Urinary bladder (tissue), 4 donors: ENCODE measurements around the gene WNT3A. TPM values are rescaled to one million over a fixed set of nuclear protein-coding genes. Genes with fewer than 3 reads are reported as not detected.

Experiments used
- DNase-seq: peaks from one replicate; pipeline ENCODE4 v3.0.0-alpha.2; 2015; ENCODE audit errors: extremely low spot score
- H3K27ac ChIP-seq: one replicate; pipeline ENCODE4 v1.5.1; 2013; ENCODE audit warnings: low read depth, mild to moderate bottlenecking, moderate library complexity
- H3K36me3 ChIP-seq: one replicate; pipeline ENCODE4 v1.6.1; 2013; ENCODE audit warnings: mild to moderate bottlenecking, moderate library complexity; ENCODE audit not compliant: insufficient read depth
- H3K4me1 ChIP-seq: one replicate; pipeline ENCODE4 v1.6.1; 2013; ENCODE audit warnings: mild to moderate bottlenecking, moderate library complexity; ENCODE audit not compliant: insufficient read depth
- H3K4me3 ChIP-seq: one replicate; pipeline ENCODE4 v1.5.1; 2013; ENCODE audit warnings: low read depth, low read length
- WGBS: extraction: QIAGEN DNeasy Blood & Tissue Kit; methylation state at CpG from one replicate; pipeline ENCODE4 v1.1.7; 2013; 5-methylcytosine and 5-hydroxymethylcytosine counted together
- polyA plus RNA-seq: library from polyadenylated mRNA; stranded (reverse); fragments of 200-250 nt; gene quantifications from one replicate; pipeline ENCODE4 v1.2.3, GENCODE V29; 2013
- total RNA-seq: library from RNA; depleted of rRNA; stranded (reverse); fragments of >200 nt; gene quantifications from one replicate; pipeline ENCODE4 v1.2.3, GENCODE V29; 2014
- donor health status: healthy with polysubstance abuse.
- donor health status: healthy.

WNT3A gene
- total and polyA plus RNA-seq, 2 donors = not detected

- Histone ChIP-seq H3K36me3 (no peaks in the 10 kb centered on the region), H3K4me3 (no peak overlapping the region), H3K27ac (no peak overlapping the region), H3K4me1 (no peaks in the 10 kb centered on the region)
- DNase-seq = no peak
- WGBS = 72% methylated on average over 15 of the region's 15 CpGs
Observed at GRCh38 chr1:228064741-228065542, 58.1 kb downstream of the WNT3A start.

DNA sequence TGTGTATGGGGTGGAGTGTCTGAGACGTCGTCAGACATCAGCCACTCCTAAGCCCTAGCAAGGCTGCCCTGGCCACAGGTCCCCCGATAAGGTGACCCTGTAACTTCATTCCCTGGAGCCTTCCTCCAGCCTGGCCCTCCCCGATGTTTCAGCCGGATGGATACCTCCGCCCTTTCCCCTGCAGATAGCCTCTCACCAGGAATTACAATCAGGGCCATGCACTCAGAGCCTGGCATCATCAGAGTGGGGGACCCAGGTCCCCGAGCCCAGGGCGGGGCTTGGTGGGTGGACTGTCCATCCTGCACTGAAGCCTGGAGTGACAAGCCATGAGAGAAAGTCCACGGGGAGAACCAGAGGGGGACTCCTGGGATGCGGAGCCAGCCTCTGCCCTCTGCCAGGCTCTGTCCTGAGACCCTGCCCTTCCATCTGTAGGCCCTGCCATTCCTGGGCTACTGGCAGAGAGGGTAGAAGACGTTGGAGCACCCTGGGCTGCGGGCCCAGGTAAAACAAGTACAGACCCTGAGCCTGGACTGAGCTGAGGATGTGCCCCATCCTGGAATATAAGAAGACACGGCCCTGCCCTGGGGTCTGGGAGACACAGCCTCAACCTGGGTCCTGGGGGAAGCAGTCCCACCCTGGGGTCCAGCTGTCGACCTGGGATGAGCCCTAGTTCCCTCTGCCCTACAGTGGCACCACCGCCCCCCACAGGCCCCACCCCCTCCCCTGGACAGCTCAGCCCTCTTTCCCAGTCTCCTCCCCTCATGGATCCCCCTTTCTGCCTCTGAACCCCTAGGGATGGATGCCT is 58.9 kb downstream of the WNT3A start:
- no peak overlapping the region for H3K27ac ChIP-seq
- H3K36me3 ChIP-seq = no peaks in the 10 kb centered on the region
- no peaks in the 10 kb centered on the region for H3K4me1 ChIP-seq
- DNase-seq = no peak
- WGBS = 71% methylated on average over 15 of the region's 15 CpGs
- H3K4me3 ChIP-seq = no peak overlapping the region

- no peak for DNase-seq
- H3K4me1 ChIP-seq = no peaks in the 10 kb centered on the region
- H3K4me3 ChIP-seq = no peak overlapping the region
- H3K36me3 ChIP-seq = no peaks in the 10 kb centered on the region
- 26% methylated on average over 4 of the region's 4 CpGs for WGBS
- no peak overlapping the region for H3K27ac ChIP-seq
Observed at GRCh38 chr1:228066416-228066815, 59.6 kb downstream of the WNT3A start.

DNA sequence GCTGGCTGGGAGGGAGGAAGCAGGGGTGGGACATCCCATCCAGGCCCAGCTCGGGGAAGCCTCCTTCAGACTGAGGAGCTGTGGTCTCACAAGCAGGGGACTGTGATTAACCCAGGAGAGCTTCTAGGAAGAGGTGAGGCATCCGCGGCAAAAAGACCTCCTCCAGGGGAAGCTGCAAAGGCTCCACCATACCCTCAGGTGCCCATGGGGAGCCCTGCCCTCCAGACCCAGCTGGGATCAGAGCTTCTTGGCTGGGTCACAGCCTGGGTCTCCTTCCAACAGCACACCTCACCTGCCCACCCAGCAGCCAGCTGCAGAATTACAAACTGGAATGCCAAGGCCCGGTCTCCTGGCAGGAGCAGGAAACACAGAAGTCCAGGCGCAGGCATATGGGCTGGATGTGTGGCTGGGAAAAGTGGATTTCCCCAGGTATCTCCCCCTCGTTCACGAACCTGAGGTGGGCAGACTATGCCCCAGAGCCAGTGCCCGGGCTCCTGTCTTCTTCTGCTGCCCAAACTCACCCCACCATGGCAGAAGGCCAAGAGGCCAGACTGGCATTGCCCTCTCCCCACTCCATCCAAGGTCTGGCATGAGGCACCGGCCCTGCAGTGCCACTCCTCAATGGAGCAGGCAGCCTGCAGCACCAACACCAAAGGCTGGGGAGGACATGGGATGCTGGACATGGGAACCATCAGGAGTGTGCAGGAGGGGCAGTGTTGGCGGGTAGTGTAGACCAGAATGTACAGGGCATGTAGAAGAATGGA is 60.3 kb downstream of the WNT3A start:
- WGBS = 57% methylated on average over 10 of the region's 10 CpGs
- DNase-seq = no peak
- H3K4me1 ChIP-seq = no peaks in the 10 kb centered on the region

GRCh38 chr1:228068359-228068758 is 61.6 kb downstream of the WNT3A start:
- DNase-seq = no peak
- H3K4me3 ChIP-seq = no peak overlapping the region
- 78% methylated on average over 7 of the region's 7 CpGs for WGBS
- no peaks in the 10 kb centered on the region for H3K36me3 ChIP-seq
- no peaks in the 10 kb centered on the region for H3K4me1 ChIP-seq
- no peak overlapping the region for H3K27ac ChIP-seq

More for the DNA sequence above, 60.3 kb downstream of the WNT3A start:
- Histone ChIP-seq H3K27ac (no peak overlapping the region), H3K4me3 (no peak overlapping the region), H3K36me3 (no peaks in the 10 kb centered on the region)

DNA sequence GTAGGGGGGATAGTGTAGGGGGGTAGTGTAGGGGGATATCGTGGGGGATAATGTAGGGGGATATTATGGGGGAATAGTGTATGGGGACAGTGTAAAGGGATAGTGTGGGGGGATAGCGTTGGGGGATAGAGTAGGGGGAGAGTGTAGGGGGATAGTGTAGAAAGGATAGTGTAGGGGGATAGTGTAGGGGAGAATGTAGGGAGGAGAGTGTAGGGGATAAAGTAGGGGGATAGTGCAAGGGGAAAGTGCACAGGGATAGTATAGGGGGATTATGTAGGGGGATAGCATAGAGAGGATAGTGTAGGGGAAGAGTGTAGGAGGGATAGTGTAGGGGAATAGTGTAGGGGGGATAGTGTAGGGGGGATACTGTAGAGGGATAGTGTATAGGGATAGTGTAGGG is 63.4 kb downstream of the WNT3A start:
- 64% methylated on average over 2 of the region's 2 CpGs for WGBS
- no peak overlapping the region for H3K27ac ChIP-seq
- H3K4me3 ChIP-seq = no peak overlapping the region
- no peak for DNase-seq
- no peaks in the 10 kb centered on the region for H3K4me1 ChIP-seq
- no peaks in the 10 kb centered on the region for H3K36me3 ChIP-seq

DNA sequence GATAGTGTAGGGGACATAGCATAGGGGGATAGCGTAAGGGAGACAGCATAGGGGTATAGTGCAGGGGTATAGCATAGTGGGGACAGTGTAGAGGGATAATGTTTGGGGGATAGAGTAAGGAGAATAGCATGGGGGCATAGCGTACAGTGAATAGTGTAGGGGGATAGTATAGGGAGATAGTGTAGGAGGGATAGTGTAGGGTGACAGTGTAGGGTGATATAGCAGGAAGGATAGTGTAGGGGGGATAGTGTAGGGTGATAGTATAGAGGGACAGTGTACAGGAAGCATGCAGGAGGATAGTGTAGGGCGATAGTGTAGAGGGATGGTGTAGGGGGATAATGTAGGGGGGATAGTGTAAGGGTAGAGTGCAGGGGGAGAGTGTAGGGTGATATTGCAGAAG is 64.1 kb downstream of the WNT3A start:
- no peaks in the 10 kb centered on the region for H3K36me3 ChIP-seq
- no peak for DNase-seq
- no peak overlapping the region for H3K27ac ChIP-seq
- H3K4me3 ChIP-seq = no peak overlapping the region
- H3K4me1 ChIP-seq = no peaks in the 10 kb centered on the region
- 74% methylated on average over 3 of the region's 3 CpGs for WGBS

DNA sequence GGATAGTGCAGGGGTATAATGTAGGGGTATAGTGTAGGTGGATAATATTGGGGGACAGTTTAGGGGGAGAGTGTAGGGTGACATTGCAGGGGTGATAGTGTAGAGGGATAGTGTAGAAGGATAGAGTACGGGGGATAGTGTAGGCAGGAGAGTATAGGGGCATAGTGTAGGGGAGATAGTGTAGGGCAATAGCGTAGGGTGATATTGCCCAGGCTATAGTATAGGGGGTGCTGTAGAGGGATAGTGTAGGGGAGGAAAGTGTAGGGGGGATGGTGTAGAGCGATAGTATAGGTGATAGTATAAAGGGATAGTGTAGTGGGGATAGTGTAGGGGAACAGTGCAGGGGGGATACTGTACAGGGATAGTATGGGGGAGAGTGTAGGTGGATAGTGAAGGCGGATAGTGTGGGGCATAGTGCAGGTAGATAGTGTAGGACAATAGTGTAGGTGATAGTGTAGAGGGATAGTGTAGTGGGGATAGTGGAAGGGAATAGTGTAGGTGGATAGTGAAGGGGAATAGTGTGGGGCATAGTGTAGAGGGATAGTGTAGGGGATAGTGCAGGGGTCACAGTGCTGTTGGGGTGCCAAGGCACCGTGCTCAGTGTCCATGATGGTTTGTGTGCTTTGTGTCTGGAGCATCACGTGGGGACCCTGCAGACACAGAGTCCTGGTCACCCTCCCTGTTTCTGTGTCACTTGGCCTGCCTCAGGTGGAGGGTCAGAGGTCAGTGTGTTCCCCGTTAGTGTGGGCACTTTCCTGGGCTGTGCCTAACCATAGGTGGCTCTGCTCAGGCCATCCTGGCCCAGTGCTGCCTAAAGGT is 65.2 kb downstream of the WNT3A start:
- H3K36me3 ChIP-seq = no peaks in the 10 kb centered on the region
- H3K4me3 ChIP-seq = no peak overlapping the region
- 64% methylated on average over 7 of the region's 7 CpGs for WGBS
- H3K4me1 ChIP-seq = no peaks in the 10 kb centered on the region
- no peak for DNase-seq
- no peak overlapping the region for H3K27ac ChIP-seq

DNA sequence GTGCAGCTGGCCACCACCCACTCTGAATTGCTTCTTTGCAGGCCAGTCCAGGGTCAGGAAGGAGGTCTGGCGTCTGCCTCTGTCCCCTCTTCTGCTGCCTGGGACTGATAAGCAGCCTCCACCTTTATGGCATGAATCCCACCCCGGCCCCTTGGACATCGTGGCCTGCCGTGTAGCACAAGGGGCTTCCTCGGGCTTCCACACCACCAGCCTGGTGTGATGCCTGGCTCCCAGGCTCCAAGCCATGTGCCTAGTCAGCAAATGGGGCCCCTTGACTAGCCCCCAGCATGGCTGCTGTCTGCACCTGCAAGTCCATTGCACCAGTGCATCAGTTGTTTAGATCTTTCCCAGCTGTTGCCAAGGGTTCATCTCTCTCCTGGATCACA is 65.9 kb downstream of the WNT3A start:
- WGBS = 39% methylated on average over 5 of the region's 5 CpGs

GRCh38 chr1:228073061-228073856 is 66.5 kb downstream of the WNT3A start:
- 57% methylated on average over 23 of the region's 23 CpGs for WGBS
- no peaks in the 10 kb centered on the region for H3K4me1 ChIP-seq
- no peak overlapping the region for H3K27ac ChIP-seq
- DNase-seq = no peak
- H3K36me3 ChIP-seq = no peaks in the 10 kb centered on the region
- H3K4me3 ChIP-seq = no peak overlapping the region

More for the DNA sequence above, 65.9 kb downstream of the WNT3A start:
- H3K27ac ChIP-seq = no peak overlapping the region
- H3K4me1 ChIP-seq = no peaks in the 10 kb centered on the region
- no peak overlapping the region for H3K4me3 ChIP-seq
- no peaks in the 10 kb centered on the region for H3K36me3 ChIP-seq
- no peak for DNase-seq

DNA sequence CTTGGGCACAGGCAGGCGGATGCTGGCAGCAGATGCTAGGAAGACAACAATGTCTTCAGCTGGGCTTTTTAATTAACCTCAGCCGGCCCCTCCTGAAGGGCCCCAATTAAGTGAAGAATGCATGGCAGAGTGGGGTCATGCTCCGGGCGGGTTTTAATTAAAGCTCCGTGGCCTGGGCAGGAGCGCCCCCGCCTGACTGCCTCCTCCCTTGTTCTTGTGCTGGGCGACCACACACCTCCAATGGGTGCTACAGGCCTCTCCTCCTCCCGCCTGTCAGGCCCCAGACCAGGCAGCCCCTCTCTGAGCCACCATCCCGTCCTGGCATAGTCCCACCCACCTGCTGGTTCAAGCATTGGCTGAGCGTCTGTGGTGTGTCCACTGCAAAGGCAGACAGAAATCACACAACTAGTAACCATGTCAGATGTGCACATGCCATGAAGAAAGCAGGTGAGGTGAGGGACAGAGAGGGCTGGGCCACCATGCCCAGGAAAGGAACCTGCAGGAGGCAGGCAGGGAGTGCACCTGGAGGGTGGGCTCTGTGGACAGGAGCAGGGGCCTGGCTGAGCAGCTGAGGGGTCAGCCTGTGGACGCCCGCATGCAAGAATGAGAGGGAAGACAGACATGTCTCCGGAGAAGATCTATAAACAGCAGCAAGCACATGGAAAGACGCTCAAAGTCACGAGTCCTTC is 67.2 kb downstream of the WNT3A start:
- Histone ChIP-seq H3K36me3 (no peaks in the 10 kb centered on the region), H3K27ac (no peak overlapping the region), H3K4me1 (no peaks in the 10 kb centered on the region), H3K4me3 (no peak overlapping the region)
- 29% methylated on average over 16 of the region's 16 CpGs for WGBS
- no peak for DNase-seq
